Left ventricle myocardium superior (tissue), 1 donor: ENCODE measurements around the gene CFAP299. TPM values are rescaled to one million over a fixed set of nuclear protein-coding genes. Genes with fewer than 3 reads are reported as not detected.

Experiments used
- total RNA-seq: library from RNA; stranded (reverse); fragmentation: NEBNext Ultra II Directional; extraction: Animal tissue kit (Norgen Biotek cat#: 25700); gene quantifications from one replicate; pipeline ENCODE4 v1.2.1, GENCODE V29; 2021
- donor health status: DM: no; HTN: yes; CAD: no; lungs with severe emphysema.

CFAP299 gene
- total RNA-seq, 1 donor from 2014 or later = not detected

Other genes with a start within 250 kb of the CFAP299 start
- 1.0 TPM for gene PRDM8, start 138.2 kb upstream of the CFAP299 start, total RNA-seq
- gene FGF5, start 69.1 kb upstream of the CFAP299 start, total RNA-seq = 0.97 TPM